ENCODE measurements around the gene FAM13A.

Gene FAM13A

DNA sequence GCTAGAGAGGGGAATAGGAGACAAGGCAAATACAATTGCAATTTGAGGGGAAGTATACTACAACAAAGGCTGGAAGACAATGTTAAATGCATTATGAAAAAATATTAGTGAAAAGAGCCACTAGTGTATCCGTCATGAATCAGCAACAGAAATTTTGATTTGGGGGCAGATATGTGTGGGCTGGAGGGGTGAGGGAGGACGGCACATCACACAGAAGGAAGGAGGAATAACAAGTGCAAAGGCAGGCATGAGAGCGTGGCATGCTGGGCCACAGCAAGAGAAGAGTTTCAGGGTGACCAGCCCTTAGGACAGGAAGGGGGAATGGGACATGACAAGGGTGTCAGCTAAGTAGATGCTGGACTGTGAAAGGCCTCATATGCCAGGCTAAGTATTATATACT lies 295.6 kb downstream of the FAM13A start (continued):
- TF ChIP-seq, protein P1, sequence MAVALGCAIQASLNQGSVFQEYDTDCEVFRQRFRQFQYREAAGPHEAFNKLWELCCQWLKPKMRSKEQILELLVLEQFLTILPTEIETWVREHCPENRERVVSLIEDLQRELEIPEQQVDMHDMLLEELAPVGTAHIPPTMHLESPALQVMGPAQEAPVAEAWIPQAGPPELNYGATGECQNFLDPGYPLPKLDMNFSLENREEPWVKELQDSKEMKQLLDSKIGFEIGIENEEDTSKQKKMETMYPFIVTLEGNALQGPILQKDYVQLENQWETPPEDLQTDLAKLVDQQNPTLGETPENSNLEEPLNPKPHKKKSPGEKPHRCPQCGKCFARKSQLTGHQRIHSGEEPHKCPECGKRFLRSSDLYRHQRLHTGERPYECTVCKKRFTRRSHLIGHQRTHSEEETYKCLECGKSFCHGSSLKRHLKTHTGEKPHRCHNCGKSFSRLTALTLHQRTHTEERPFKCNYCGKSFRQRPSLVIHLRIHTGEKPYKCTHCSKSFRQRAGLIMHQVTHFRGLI (tag by site-specific recombination; IDR thresholded peaks at IDR 0.05) = no peak
- TF ChIP-seq, protein P2, sequence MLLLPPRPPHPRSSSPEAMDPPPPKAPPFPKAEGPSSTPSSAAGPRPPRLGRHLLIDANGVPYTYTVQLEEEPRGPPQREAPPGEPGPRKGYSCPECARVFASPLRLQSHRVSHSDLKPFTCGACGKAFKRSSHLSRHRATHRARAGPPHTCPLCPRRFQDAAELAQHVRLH (tag by site-specific recombination; IDR thresholded peaks at IDR 0.05) = no peak
- TF ChIP-seq ZNF654 (tag by site-specific recombination; IDR thresholded peaks at IDR 0.05; ENCODE audit: low read depth) (no peak), ZNF707 (tag by site-specific recombination; IDR thresholded peaks at IDR 0.05) (no peak), KLF7 (tag by site-specific recombination; IDR thresholded peaks at IDR 0.05; ENCODE audit: borderline replicate concordance) (no peak), ZNF214 (tag by site-specific recombination; IDR thresholded peaks at IDR 0.05; ENCODE audit: borderline replicate concordance) (no peak), ZNF571 (tag by site-specific recombination; IDR thresholded peaks at IDR 0.05) (no peak), ZNF350 (tag by site-specific recombination; IDR thresholded peaks at IDR 0.05) (no peak), ZNF311 (tag by site-specific recombination; IDR thresholded peaks at IDR 0.05; ENCODE audit: borderline replicate concordance) (no peak), ZSCAN23 (tag by site-specific recombination; IDR thresholded peaks at IDR 0.05) (no peak), ZNF239 (tag by site-specific recombination; IDR thresholded peaks at IDR 0.05) (no peak)
- TF ChIP-seq, protein P3, sequence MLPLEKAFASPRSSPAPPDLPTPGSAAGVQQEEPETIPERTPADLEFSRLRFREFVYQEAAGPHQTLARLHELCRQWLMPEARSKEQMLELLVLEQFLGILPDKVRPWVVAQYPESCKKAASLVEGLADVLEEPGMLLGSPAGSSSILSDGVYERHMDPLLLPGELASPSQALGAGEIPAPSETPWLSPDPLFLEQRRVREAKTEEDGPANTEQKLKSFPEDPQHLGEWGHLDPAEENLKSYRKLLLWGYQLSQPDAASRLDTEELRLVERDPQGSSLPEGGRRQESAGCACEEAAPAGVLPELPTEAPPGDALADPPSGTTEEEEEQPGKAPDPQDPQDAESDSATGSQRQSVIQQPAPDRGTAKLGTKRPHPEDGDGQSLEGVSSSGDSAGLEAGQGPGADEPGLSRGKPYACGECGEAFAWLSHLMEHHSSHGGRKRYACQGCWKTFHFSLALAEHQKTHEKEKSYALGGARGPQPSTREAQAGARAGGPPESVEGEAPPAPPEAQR (tag by site-specific recombination; IDR thresholded peaks at IDR 0.05) = no peak

DNA sequence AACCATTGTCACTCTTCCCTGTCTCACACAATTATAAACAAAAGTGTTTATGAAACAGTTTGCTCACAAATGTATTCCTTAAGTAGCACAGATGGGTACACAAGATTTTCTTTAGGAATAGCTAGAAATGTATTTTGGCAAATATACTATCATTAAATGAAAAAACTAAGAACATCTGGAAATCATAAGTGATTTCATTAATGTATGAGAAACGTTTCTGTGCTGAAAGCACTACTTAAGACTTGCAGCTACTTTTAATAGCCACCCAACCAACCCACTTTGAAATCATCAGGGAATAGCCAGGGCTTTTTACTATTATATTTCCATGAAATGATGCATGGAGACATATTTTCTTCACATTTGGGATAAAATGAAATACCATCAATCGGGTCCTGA lies 297.1 kb downstream of the FAM13A start:
- Histone ChIP-seq H3K36me3 (ENCODE audit: control insufficient read depth in 2 of 2, insufficient read depth in 1 of 2, low read length in 2 of 2) (no peaks in the 10 kb centered on the region), H3K27ac (ENCODE audit: extremely low read depth, low read depth, low read length) (no peak overlapping the region), H3K4me3 (ENCODE audit: low read depth, low read length) (no peak overlapping the region), H3K9me3 (ENCODE audit: control insufficient read depth, insufficient read depth, low read depth, low read length) (no peaks in the 10 kb centered on the region), H3K4me1 (ENCODE audit: control insufficient read depth, insufficient read depth, low read length) (no peaks in the 10 kb centered on the region)
- TF ChIP-seq ZNF529 (tag by site-specific recombination; IDR thresholded peaks at IDR 0.05; ENCODE audit: insufficient replicate concordance) = no peak
- TF ChIP-seq OVOL3 (tag by site-specific recombination; IDR thresholded peaks at IDR 0.05) = no peak
- ChIA-PET CTCF (interaction anchor here (0.5 to 1.1 kb wide), 2 partner anchors 13 to 220 kb away, joined by 3 read pairs; no protein-coding TSS in a partner anchor), POLR2A (no interaction called here)

DNA sequence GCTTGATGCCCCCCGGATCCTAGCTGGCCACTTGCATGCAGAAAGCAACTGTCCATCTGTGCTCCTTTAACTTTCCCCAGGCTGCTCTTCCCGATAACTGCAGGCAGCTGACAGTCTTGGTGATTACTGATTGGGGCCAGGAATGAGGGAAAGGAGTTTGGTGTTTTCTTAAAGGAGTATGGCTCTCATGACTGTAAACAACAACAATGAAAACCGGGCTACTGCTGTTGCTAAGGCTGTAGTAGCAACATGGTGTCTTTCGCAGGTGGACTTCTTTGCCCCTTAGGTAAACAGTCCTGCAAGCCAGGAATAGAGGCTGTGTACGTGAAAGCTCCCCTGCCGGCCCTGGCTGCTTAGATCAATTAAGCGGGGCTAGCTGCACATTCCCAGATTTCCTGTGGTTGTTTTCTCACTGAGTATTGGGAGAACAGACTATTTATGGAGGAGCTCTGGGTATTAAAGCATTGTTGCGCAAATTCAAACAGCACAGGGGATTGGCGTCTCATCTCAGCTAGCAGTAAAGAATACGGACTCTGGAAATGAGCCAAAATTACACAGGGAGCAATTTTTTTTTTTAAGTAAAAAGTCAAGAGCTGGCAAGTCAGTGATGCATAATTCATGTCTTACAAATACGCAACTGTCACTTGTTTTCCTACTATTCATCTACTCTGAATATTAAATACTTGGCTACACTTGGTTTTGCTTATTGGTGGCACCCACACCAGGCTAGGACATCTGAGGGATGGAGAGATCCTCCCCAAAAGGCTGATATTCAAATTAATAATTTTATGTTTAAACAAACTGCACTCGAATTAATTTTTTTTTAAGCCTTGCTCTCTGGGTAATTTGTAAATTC lies 297.7 kb downstream of the FAM13A start:
- no peak overlapping the region for H3K27ac ChIP-seq (ENCODE audit: extremely low read depth, low read depth, low read length)
- no peaks in the 10 kb centered on the region for H3K4me1 ChIP-seq (ENCODE audit: control insufficient read depth, insufficient read depth, low read length)
- TF ChIP-seq, protein P4, sequence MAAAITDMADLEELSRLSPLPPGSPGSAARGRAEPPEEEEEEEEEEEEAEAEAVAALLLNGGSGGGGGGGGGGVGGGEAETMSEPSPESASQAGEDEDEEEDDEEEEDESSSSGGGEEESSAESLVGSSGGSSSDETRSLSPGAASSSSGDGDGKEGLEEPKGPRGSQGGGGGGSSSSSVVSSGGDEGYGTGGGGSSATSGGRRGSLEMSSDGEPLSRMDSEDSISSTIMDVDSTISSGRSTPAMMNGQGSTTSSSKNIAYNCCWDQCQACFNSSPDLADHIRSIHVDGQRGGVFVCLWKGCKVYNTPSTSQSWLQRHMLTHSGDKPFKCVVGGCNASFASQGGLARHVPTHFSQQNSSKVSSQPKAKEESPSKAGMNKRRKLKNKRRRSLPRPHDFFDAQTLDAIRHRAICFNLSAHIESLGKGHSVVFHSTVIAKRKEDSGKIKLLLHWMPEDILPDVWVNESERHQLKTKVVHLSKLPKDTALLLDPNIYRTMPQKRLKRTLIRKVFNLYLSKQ (tag by site-specific recombination; IDR thresholded peaks at IDR 0.05; ENCODE audit: borderline replicate concordance) = no peak
- no peak for TF ChIP-seq FEZF1 (tag by site-specific recombination; IDR thresholded peaks at IDR 0.05)
- TF ChIP-seq ZNF660 (tag by site-specific recombination; IDR thresholded peaks at IDR 0.05) = 0 out of 2 replicates have a peak, but pooled peaks have one; percentile 24
- no peaks in the 10 kb centered on the region for H3K36me3 ChIP-seq (ENCODE audit: control insufficient read depth in 2 of 2, insufficient read depth in 1 of 2, low read length in 2 of 2)
- ChIA-PET POLR2A (no interaction called here), CTCF (interaction anchor here (1.1 kb wide), 1 partner anchor 220 kb away, joined by 3 read pairs; no protein-coding TSS in a partner anchor)
- H3K4me3 ChIP-seq (ENCODE audit: low read depth, low read length) = no peak overlapping the region
- no peaks in the 10 kb centered on the region for H3K9me3 ChIP-seq (ENCODE audit: control insufficient read depth, insufficient read depth, low read depth, low read length)
